Measurements from ENCODE around the gene SPTBN1. TPM values are rescaled to one million over a fixed set of nuclear protein-coding genes. Genes with fewer than 3 reads are reported as not detected.

Gene SPTBN1
- total RNA-seq, 1 experiment from 2014 or later = 120 TPM

- DNase-seq (ENCODE audit: low read depth) = no peak
These were observed 174.9 kb downstream of the SPTBN1 start for GRCh38 chr2:54630858-54631497.

- DNase-seq (ENCODE audit: low read depth) = peak; percentile 17
These were observed 175.6 kb downstream of the SPTBN1 start for GRCh38 chr2:54631755-54632154.

- DNase-seq (ENCODE audit: low read depth) = peak; percentile 89
These were observed 176.9 kb downstream of the SPTBN1 start for GRCh38 chr2:54632733-54633692.

GRCh38 chr2:54634021-54634420 lies 177.9 kb downstream of the SPTBN1 start:
- peak; percentile 20 for DNase-seq (ENCODE audit: low read depth)

GRCh38 chr2:54634564-54635511 lies 178.7 kb downstream of the SPTBN1 start:
- peak; percentile 99 for DNase-seq (ENCODE audit: low read depth)

GRCh38 chr2:54635554-54636152 lies 179.5 kb downstream of the SPTBN1 start:
- DNase-seq (ENCODE audit: low read depth) = peak; percentile 72

- peak; percentile 77 for DNase-seq (ENCODE audit: low read depth)
These were observed 180.4 kb downstream of the SPTBN1 start for GRCh38 chr2:54636415-54637139.

GRCh38 chr2:54638103-54638502 lies 182.0 kb downstream of the SPTBN1 start:
- no peak for DNase-seq (ENCODE audit: low read depth)

- peak; percentile 69 for DNase-seq (ENCODE audit: low read depth)
These were observed 182.7 kb downstream of the SPTBN1 start for GRCh38 chr2:54638774-54639187.

GRCh38 chr2:54639609-54640008 lies 183.5 kb downstream of the SPTBN1 start:
- DNase-seq (ENCODE audit: low read depth) = peak; percentile 95

- no peak for DNase-seq (ENCODE audit: low read depth)
These were observed 184.9 kb downstream of the SPTBN1 start for GRCh38 chr2:54640834-54641540.

- no peak for DNase-seq (ENCODE audit: low read depth)
These were observed 185.9 kb downstream of the SPTBN1 start for GRCh38 chr2:54641988-54642387.

- no peak for DNase-seq (ENCODE audit: low read depth)
These were observed 186.7 kb downstream of the SPTBN1 start for GRCh38 chr2:54642677-54643430.

- no peak for DNase-seq (ENCODE audit: low read depth)
These were observed 188.1 kb downstream of the SPTBN1 start for GRCh38 chr2:54644236-54644635.

GRCh38 chr2:54646170-54646927 lies 190.2 kb downstream of the SPTBN1 start:
- no peak for DNase-seq (ENCODE audit: low read depth)

- no peak for DNase-seq (ENCODE audit: low read depth)
These were observed 192.1 kb downstream of the SPTBN1 start for GRCh38 chr2:54648256-54648655.

GRCh38 chr2:54649191-54649590 lies 193.1 kb downstream of the SPTBN1 start:
- no peak for DNase-seq (ENCODE audit: low read depth)

- DNase-seq (ENCODE audit: low read depth) = no peak
These were observed 193.5 kb downstream of the SPTBN1 start for GRCh38 chr2:54649633-54650032.
